Osteoblast (primary cell): ENCODE measurements around the gene CCT5. TPM values are rescaled to one million over a fixed set of nuclear protein-coding genes. Genes with fewer than 3 reads are reported as not detected.

ENCODE experiments used
- DNase-seq: peaks from one replicate; pipeline ENCODE4 v3.0.0; 2011; ENCODE audit warnings: low spot score, mixed read lengths; ENCODE audit not compliant: insufficient read length; ENCODE audit errors: missing footprints
- H2AFZ ChIP-seq: 2 replicates; pipeline ENCODE4 v1.6.0; 2011; ENCODE audit warnings: mild to moderate bottlenecking, low read length
- H3K27ac ChIP-seq: 2 replicates; pipeline ENCODE4 v1.5.1; 2011; ENCODE audit warnings: mild to moderate bottlenecking, low read depth, low read length, moderate library complexity
- H3K27me3 ChIP-seq: 2 replicates; pipeline ENCODE4 v1.6.0; 2012; ENCODE audit warnings: mild to moderate bottlenecking, control low read depth, inconsistent platforms, low read length, moderate library complexity; ENCODE audit not compliant: insufficient read depth
- H3K36me3 ChIP-seq: 2 replicates; pipeline ENCODE4 v1.5.1; 2011; ENCODE audit warnings: mild to moderate bottlenecking, low read length, control low read depth, moderate library complexity; ENCODE audit not compliant: insufficient read depth
- H3K4me1 ChIP-seq: 2 replicates; pipeline ENCODE4 v1.5.1; 2011; ENCODE audit warnings: mild to moderate bottlenecking, low read length, control low read depth, moderate library complexity; ENCODE audit not compliant: insufficient read depth
- H3K4me2 ChIP-seq: 2 replicates; pipeline ENCODE4 v1.6.0; 2011; ENCODE audit warnings: mild to moderate bottlenecking, low read length; ENCODE audit not compliant: insufficient read depth
- H3K4me3 ChIP-seq: fragments of 200-600 bp; sonication (generic); 3 replicates; pipeline ENCODE4 v1.5.1; 2012; ENCODE audit warnings: mild to moderate bottlenecking, low read length, inconsistent platforms; ENCODE audit not compliant: insufficient read depth
- H3K79me2 ChIP-seq: 2 replicates; pipeline ENCODE4 v1.6.0; 2012; ENCODE audit warnings: mild to moderate bottlenecking, low read length, control low read depth, inconsistent platforms; ENCODE audit not compliant: insufficient read depth
- H3K9me3 ChIP-seq: 2 replicates; pipeline ENCODE4 v1.5.1; 2011; ENCODE audit warnings: low read depth, low read length, control low read depth
- H4K20me1 ChIP-seq: 2 replicates; pipeline ENCODE4 v1.6.0; 2012; ENCODE audit warnings: mild to moderate bottlenecking, low read length, control low read depth; ENCODE audit not compliant: insufficient read depth
- total RNA-seq: library from RNA; depleted of rRNA; stranded (reverse); fragments of >200 nt; gene quantifications from 2 replicates; pipeline ENCODE4 v1.2.3, GENCODE V29; 2012
- TF ChIP-seq, protein P1 (sequence below): IDR thresholded peaks from 2 replicates; pipeline ENCODE4 v1.5.1; 2011; ENCODE audit warnings: mild to moderate bottlenecking, low read depth, low read length, moderate library complexity; ENCODE audit errors: extremely low read depth

The CCT5 gene
- 237 and 238 TPM in 2 replicates for total RNA-seq

DNA sequence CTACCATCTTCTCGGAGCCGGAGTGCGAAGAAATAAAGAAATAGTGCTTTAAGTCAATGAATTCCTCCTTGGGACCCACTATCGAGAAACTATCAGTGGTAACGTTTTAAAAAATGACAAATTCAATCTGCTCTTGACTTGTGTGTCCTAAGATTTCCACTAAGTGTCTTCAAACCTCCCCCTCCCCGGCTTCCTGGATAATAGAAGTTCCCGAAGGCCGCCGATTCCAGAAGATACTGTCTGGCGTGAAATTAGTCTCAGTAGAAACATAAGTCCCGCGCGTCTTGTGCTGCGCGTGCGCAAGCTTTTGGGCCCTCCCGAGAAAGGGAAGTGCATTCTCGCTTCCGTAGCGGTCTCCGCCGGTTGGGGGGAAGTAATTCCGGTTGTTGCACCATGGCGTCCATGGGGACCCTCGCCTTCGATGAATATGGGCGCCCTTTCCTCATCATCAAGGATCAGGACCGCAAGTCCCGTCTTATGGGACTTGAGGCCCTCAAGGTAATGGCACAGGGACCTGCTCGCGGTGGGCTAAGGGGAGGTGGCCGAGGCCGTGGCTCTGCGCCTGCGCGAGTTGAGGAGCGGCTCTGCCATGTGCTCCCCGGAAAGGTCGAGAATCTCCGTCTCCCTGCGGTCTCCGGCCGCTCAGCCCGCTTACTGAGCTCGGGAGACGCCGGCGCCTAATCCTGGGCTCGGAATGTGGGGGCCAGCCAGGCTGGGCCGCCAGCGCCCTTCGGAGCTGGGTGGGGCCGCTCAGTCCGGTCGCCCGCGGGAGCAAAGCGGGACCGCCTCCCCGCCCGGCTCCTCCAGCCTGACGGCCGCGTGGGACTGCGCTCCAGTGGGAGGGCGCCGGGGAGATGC lies at the start of gene CCT5:
CCT5 (plus strand) TSS at position 333 of the 858 bp plus-strand sequence; CDS start at position 394, 61 bp downstream.
- peaks cover 34% of the 10 kb centered on the region for H4K20me1 ChIP-seq
- peak within 1 kb of the TSS; percentile 99 for H3K27ac ChIP-seq
- peaks cover 18% of the 10 kb centered on the region for H3K36me3 ChIP-seq
- no peaks in the 10 kb centered on the region for H3K9me3 ChIP-seq
- H3K4me3 ChIP-seq: peak within 1 kb of the TSS; percentile 97
- H3K4me2 ChIP-seq: peak within 1 kb of the TSS; percentile 98
- peaks cover 73% of the 10 kb centered on the region for H3K79me2 ChIP-seq
- H3K27me3 ChIP-seq: no peaks in the 10 kb centered on the region
- H3K4me1 ChIP-seq: peaks cover 14% of the 10 kb centered on the region
- DNase-seq: peak; percentile 97
- TF ChIP-seq, protein P1, sequence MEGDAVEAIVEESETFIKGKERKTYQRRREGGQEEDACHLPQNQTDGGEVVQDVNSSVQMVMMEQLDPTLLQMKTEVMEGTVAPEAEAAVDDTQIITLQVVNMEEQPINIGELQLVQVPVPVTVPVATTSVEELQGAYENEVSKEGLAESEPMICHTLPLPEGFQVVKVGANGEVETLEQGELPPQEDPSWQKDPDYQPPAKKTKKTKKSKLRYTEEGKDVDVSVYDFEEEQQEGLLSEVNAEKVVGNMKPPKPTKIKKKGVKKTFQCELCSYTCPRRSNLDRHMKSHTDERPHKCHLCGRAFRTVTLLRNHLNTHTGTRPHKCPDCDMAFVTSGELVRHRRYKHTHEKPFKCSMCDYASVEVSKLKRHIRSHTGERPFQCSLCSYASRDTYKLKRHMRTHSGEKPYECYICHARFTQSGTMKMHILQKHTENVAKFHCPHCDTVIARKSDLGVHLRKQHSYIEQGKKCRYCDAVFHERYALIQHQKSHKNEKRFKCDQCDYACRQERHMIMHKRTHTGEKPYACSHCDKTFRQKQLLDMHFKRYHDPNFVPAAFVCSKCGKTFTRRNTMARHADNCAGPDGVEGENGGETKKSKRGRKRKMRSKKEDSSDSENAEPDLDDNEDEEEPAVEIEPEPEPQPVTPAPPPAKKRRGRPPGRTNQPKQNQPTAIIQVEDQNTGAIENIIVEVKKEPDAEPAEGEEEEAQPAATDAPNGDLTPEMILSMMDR: no peak
- H2AFZ ChIP-seq: peak within 1 kb of the TSS; percentile 96

- no peak for DNase-seq
- TF ChIP-seq, protein P1: peak; percentile 44
- no peaks in the 10 kb centered on the region for H3K36me3 ChIP-seq
- H3K9me3 ChIP-seq: no peaks in the 10 kb centered on the region
- no peaks in the 10 kb centered on the region for H4K20me1 ChIP-seq
- H3K27ac ChIP-seq: no peak overlapping the region
- H3K4me2 ChIP-seq: no peak overlapping the region
- H3K27me3 ChIP-seq: no peaks in the 10 kb centered on the region
- H2AFZ ChIP-seq: peak overlapping the region; percentile 26
- H3K4me3 ChIP-seq: no peak overlapping the region
- H3K4me1 ChIP-seq: peaks cover 8% of the 10 kb centered on the region
- H3K79me2 ChIP-seq: no peaks in the 10 kb centered on the region
Measured at GRCh38 chr5:10201223-10201868, 48.7 kb upstream of the CCT5 start.

- H3K4me2 ChIP-seq: no peak overlapping the region
- H3K4me1 ChIP-seq: peaks cover 8% of the 10 kb centered on the region
- no peak overlapping the region for H2AFZ ChIP-seq
- TF ChIP-seq, protein P1: no peak
- no peaks in the 10 kb centered on the region for H3K36me3 ChIP-seq
- no peak for DNase-seq
- H3K27ac ChIP-seq: no peak overlapping the region
- no peaks in the 10 kb centered on the region for H4K20me1 ChIP-seq
- H3K27me3 ChIP-seq: no peaks in the 10 kb centered on the region
- H3K79me2 ChIP-seq: no peaks in the 10 kb centered on the region
- no peak overlapping the region for H3K4me3 ChIP-seq
- H3K9me3 ChIP-seq: no peaks in the 10 kb centered on the region
Measured at GRCh38 chr5:10202089-10202910, 47.8 kb upstream of the CCT5 start.
